GM23338 (cell line): Measurements from ENCODE around the gene HYAL1. TPM values are rescaled to one million over a fixed set of nuclear protein-coding genes. Genes with fewer than 3 reads are reported as not detected.

Experiments
- ATAC-seq: fragments of 200-7000 bp; cut with Tn5 transposase; 3 replicates; pipeline ENCODE4 v1.9.1; 2020
- DNase-seq: peaks from one replicate; pipeline ENCODE4 v3.0.0-alpha.2; 2015; ENCODE audit warnings: low spot score
- H2AFZ ChIP-seq: fragments of 200-600 bp; sonication (generic); 2 replicates; pipeline ENCODE4 v1.8.0; 2016; ENCODE audit warnings: antibody characterized with exemption, mild to moderate bottlenecking, moderate library complexity
- H3F3A ChIP-seq: fragments of 200-600 bp; sonication (generic); replicated peaks from 2 replicates; pipeline ENCODE4 v1.8.0; 2017; ENCODE audit warnings: antibody characterized with exemption, mixed run types, low read depth
- H3K27ac ChIP-seq: fragments of 200-600 bp; sonication (generic); 2 replicates; pipeline ENCODE4 v1.6.1; 2016; ENCODE audit warnings: low read depth
- H3K27me3 ChIP-seq: fragments of 200-600 bp; sonication (generic); 2 replicates; pipeline ENCODE4 v1.8.0; 2016; ENCODE audit warnings: mild to moderate bottlenecking, mixed run types, moderate library complexity; ENCODE audit not compliant: insufficient read depth
- H3K36me3 ChIP-seq: fragments of 200-600 bp; sonication (generic); 2 replicates; pipeline ENCODE4 v1.8.0; 2016; ENCODE audit warnings: mild to moderate bottlenecking; ENCODE audit not compliant: insufficient read depth
- H3K4me1 ChIP-seq: fragments of 200-600 bp; sonication (generic); 2 replicates; pipeline ENCODE4 v1.8.0; 2016; ENCODE audit warnings: mild to moderate bottlenecking, moderate library complexity; ENCODE audit not compliant: insufficient read depth
- H3K4me2 ChIP-seq: fragments of 200-600 bp; sonication (generic); 2 replicates; pipeline ENCODE4 v1.7.1; 2017; ENCODE audit warnings: mixed run types
- H3K4me3 ChIP-seq: fragments of 200-600 bp; sonication (generic); 2 replicates; pipeline ENCODE4 v1.6.1; 2016; ENCODE audit warnings: mixed run types
- H3K79me2 ChIP-seq: fragments of 200-600 bp; sonication (generic); replicated peaks from 2 replicates; pipeline ENCODE4 v1.8.0; 2017; ENCODE audit warnings: mild to moderate bottlenecking; ENCODE audit not compliant: insufficient read depth
- H3K9me2 ChIP-seq: fragments of 200-600 bp; sonication (generic); 2 replicates; pipeline ENCODE4 v1.8.0; 2017; ENCODE audit not compliant: insufficient read depth
- H4K20me1 ChIP-seq: fragments of 200-600 bp; sonication (generic); replicated peaks from 2 replicates; pipeline ENCODE4 v1.8.0; 2017; ENCODE audit warnings: mild to moderate bottlenecking; ENCODE audit not compliant: insufficient read depth
- H3K27ac Mint-ChIP-seq: 2 replicates; pipeline ENCODE4 v1.8.0; 2020; ENCODE audit warnings: inconsistent platforms, mild to moderate bottlenecking, moderate library complexity, mixed read lengths
- H3K27me3 Mint-ChIP-seq: 3 replicates; pipeline ENCODE4 v1.8.0; 2022; ENCODE audit warnings: low read depth, mild to moderate bottlenecking, moderate library complexity, mixed read lengths, inconsistent platforms; ENCODE audit not compliant: insufficient read depth, poor library complexity
- H3K36me3 Mint-ChIP-seq: 3 replicates; pipeline ENCODE4 v1.8.0; 2021; ENCODE audit warnings: low read depth, mild to moderate bottlenecking, inconsistent platforms, moderate library complexity, mixed read lengths
- H3K4me1 Mint-ChIP-seq: 3 replicates; pipeline ENCODE4 v1.8.0; 2020; ENCODE audit warnings: mild to moderate bottlenecking, inconsistent platforms, mixed read lengths
- H3K4me3 Mint-ChIP-seq: 3 replicates; pipeline ENCODE4 v1.8.0; 2021; ENCODE audit warnings: moderate library complexity, mild to moderate bottlenecking, inconsistent platforms, mixed read lengths
- H3K9me3 Mint-ChIP-seq: 3 replicates; pipeline ENCODE4 v1.8.0; 2020; ENCODE audit warnings: moderate library complexity, mild to moderate bottlenecking, inconsistent platforms, mixed read lengths
- CREB1 ChIP-seq: fragments of 250-450 bp; sonication (Bioruptor Pico); IDR thresholded peaks from 2 replicates; pipeline ENCODE4 v1.5.0; 2020; ENCODE audit warnings: low read depth, mild to moderate bottlenecking, moderate library complexity
- ETS1 ChIP-seq: IDR thresholded peaks from 2 replicates; pipeline ENCODE4 v1.6.1; 2016; ENCODE audit warnings: antibody characterized with exemption
- EZH2phosphoT487 ChIP-seq: fragments of 200-600 bp; sonication (generic); IDR thresholded peaks from one replicate; pipeline ENCODE4 v1.8.1; 2018; ENCODE audit warnings: antibody characterized with exemption; ENCODE audit not compliant: unreplicated experiment
- JUNB ChIP-seq: IDR thresholded peaks from one replicate; pipeline ENCODE4 v1.6.1; 2016; ENCODE audit warnings: antibody characterized with exemption; ENCODE audit not compliant: unreplicated experiment
- NANOG ChIP-seq: IDR thresholded peaks from 2 replicates; pipeline ENCODE4 v1.6.1; 2016; ENCODE audit warnings: antibody characterized with exemption, borderline replicate concordance
- POLR2AphosphoS5 ChIP-seq: IDR thresholded peaks from 2 replicates; pipeline ENCODE4 v1.6.1; 2016; ENCODE audit warnings: antibody characterized with exemption, low read depth
- STAT1 ChIP-seq: IDR thresholded peaks from one replicate; pipeline ENCODE4 v1.6.1; 2016; ENCODE audit warnings: antibody characterized with exemption; ENCODE audit not compliant: unreplicated experiment
- ZNF114 ChIP-seq: fragments of 250-450 bp; sonication (Bioruptor Pico); IDR thresholded peaks from 2 replicates; pipeline ENCODE4 v1.5.0; 2020; ENCODE audit warnings: mild to moderate bottlenecking, moderate library complexity
- ZNF331 ChIP-seq: fragments of 250-450 bp; sonication (Bioruptor Pico); IDR thresholded peaks from 2 replicates; pipeline ENCODE4 v1.5.0; 2020; ENCODE audit warnings: low read depth, mild to moderate bottlenecking, moderate library complexity
- ZNF462 ChIP-seq: fragments of 250-450 bp; sonication (Bioruptor Pico); IDR thresholded peaks from 2 replicates; pipeline ENCODE4 v1.5.0; 2020; ENCODE audit warnings: mild to moderate bottlenecking, moderate library complexity
- polyA plus RNA-seq: library from polyadenylated mRNA; unstranded; fragments of >200 nt; fragmentation: Nextera tagmentation; extraction: Ambion mirVana; gene quantifications from 2 replicates; pipeline ENCODE4 v1.2.1, GENCODE V29; 2016
- total RNA-seq: library from RNA; depleted of rRNA; stranded (reverse); fragments of >200 nt; shearing (Covaris generic); gene quantifications from 2 replicates; pipeline ENCODE4 v1.2.3, GENCODE V29; 2014
- TF ChIP-seq, protein P1 (sequence below): IDR thresholded peaks from one replicate; pipeline ENCODE4 v1.6.1; 2018; ENCODE audit warnings: antibody characterized with exemption; ENCODE audit not compliant: unreplicated experiment

HYAL1 gene
- total and polyA plus RNA-seq, 2 experiments from 2014 or later: 2.1 to 5.0 TPM

DNA sequence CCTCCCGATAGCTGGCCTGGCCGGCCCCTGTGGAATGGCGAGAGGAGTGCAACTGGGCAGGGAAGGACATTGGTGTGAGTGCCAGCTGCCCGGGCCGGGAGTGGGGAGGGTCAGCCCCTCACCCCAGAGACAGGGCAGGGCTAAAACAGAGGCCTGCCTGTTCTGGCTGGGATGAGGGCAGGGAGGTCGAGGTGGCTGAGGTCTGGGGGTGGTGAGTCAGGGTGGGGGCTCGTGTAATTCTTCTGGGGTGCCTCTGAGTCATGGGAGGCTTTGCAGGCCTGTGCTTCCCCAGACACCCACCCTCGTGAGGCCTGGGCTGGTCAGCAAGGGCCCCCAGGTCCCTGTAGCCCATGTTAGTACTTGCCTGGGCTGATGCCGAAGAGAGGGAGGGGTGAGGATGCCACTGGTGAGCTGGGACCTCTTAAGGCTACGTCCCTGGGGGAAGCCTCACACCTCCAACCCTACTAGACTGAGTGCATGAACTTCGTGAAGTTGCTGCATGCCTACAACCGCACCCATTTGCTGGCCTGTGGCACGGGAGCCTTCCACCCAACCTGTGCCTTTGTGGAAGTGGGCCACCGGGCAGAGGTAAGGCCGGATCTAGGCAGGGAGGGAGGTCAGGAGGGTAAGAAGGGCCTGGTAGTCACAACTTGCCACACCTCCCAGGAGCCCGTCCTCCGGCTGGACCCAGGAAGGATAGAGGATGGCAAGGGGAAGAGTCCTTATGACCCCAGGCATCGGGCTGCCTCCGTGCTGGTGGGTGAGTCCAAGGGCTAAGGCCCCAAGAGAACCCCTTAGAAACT is 32.8 kb downstream of the HYAL1 start:
- no peak overlapping the region for H3K4me3 ChIP-seq

More for the DNA sequence above, 32.8 kb downstream of the HYAL1 start:
- H3K36me3 ChIP-seq: no peaks in the 10 kb centered on the region
- peaks cover 27% of the 10 kb centered on the region for H3K27me3 ChIP-seq
- H3K36me3 Mint-ChIP-seq: no peaks in the 10 kb centered on the region
- peaks cover 41% of the 10 kb centered on the region for H3K27me3 Mint-ChIP-seq
- H2AFZ ChIP-seq: no peak overlapping the region
- no peaks in the 10 kb centered on the region for H3K9me2 ChIP-seq
- no peak for DNase-seq
- no peaks in the 10 kb centered on the region for H3K9me3 Mint-ChIP-seq
- H3K4me1 ChIP-seq: peaks cover 38% of the 10 kb centered on the region
- no peak overlapping the region for H3K4me2 ChIP-seq
- ATAC-seq: no peak
- H4K20me1 ChIP-seq: no peaks in the 10 kb centered on the region
- H3K79me2 ChIP-seq: no peaks in the 10 kb centered on the region
- no peak for TF ChIP-seq CREB1 (CRISPR knock-in tag)
- no peak for TF ChIP-seq NANOG
- no peak for TF ChIP-seq JUNB
- TF ChIP-seq ETS1: no peak
- no peak for TF ChIP-seq ZNF331
- TF ChIP-seq, protein P1, sequence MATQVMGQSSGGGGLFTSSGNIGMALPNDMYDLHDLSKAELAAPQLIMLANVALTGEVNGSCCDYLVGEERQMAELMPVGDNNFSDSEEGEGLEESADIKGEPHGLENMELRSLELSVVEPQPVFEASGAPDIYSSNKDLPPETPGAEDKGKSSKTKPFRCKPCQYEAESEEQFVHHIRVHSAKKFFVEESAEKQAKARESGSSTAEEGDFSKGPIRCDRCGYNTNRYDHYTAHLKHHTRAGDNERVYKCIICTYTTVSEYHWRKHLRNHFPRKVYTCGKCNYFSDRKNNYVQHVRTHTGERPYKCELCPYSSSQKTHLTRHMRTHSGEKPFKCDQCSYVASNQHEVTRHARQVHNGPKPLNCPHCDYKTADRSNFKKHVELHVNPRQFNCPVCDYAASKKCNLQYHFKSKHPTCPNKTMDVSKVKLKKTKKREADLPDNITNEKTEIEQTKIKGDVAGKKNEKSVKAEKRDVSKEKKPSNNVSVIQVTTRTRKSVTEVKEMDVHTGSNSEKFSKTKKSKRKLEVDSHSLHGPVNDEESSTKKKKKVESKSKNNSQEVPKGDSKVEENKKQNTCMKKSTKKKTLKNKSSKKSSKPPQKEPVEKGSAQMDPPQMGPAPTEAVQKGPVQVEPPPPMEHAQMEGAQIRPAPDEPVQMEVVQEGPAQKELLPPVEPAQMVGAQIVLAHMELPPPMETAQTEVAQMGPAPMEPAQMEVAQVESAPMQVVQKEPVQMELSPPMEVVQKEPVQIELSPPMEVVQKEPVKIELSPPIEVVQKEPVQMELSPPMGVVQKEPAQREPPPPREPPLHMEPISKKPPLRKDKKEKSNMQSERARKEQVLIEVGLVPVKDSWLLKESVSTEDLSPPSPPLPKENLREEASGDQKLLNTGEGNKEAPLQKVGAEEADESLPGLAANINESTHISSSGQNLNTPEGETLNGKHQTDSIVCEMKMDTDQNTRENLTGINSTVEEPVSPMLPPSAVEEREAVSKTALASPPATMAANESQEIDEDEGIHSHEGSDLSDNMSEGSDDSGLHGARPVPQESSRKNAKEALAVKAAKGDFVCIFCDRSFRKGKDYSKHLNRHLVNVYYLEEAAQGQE: no peak
- TF ChIP-seq EZH2phosphoT487: no peak
- no peak for TF ChIP-seq ZNF114 (CRISPR knock-in tag)
- TF ChIP-seq STAT1: no peak
- no peak for TF ChIP-seq ZNF462 (CRISPR knock-in tag)
- TF ChIP-seq POLR2AphosphoS5: no peak
- H3K4me1 Mint-ChIP-seq: peaks cover 60% of the 10 kb centered on the region
- H3K27ac ChIP-seq: no peak overlapping the region
- H3K4me3 Mint-ChIP-seq: no peak overlapping the region
- H3F3A ChIP-seq: 0 out of 2 replicates have a peak, but pooled peaks cover 4% of the 10 kb centered on the region
- no peak overlapping the region for H3K27ac Mint-ChIP-seq
